Astrocyte (in vitro differentiated cells and primary cell): ENCODE data around the gene SAMD7. TPM values are rescaled to one million over a fixed set of nuclear protein-coding genes. Genes with fewer than 3 reads are reported as not detected.

Source experiments
- DNase-seq: peaks from one replicate; pipeline ENCODE4 v3.0.0-alpha.2; 2010; ENCODE audit warnings: low read depth
- FAIRE-seq: peaks from 2 replicates; lab custom pipeline; 2011; peaks lifted over from hg19 to GRCh38; lab: Jason Lieb, UNC
- H2AFZ ChIP-seq: 2 replicates; pipeline ENCODE4 v1.6.0; 2012; ENCODE audit warnings: low read depth, low read length, inconsistent platforms
- H3K27ac ChIP-seq: 2 replicates; pipeline ENCODE4 v1.5.1; 2011; ENCODE audit warnings: low read depth, low read length, inconsistent platforms
- H3K27me3 ChIP-seq: 2 replicates; pipeline ENCODE4 v1.6.0; 2011; ENCODE audit warnings: low read length, inconsistent platforms; ENCODE audit not compliant: insufficient read depth
- H3K36me3 ChIP-seq: 2 replicates; pipeline ENCODE4 v1.5.1; 2011; ENCODE audit warnings: low read length, inconsistent platforms; ENCODE audit not compliant: insufficient read depth
- H3K4me1 ChIP-seq: 2 replicates; pipeline ENCODE4 v1.5.1; 2011; ENCODE audit warnings: low read length, inconsistent platforms; ENCODE audit not compliant: insufficient read depth
- H3K4me2 ChIP-seq: 2 replicates; pipeline ENCODE4 v1.6.0; 2012; ENCODE audit warnings: low read length, inconsistent platforms
- H3K4me3 ChIP-seq: 2 replicates; pipeline ENCODE4 v1.5.1; 2011; ENCODE audit warnings: low read depth, mild to moderate bottlenecking, low read length, inconsistent platforms; ENCODE audit not compliant: insufficient read depth
- H3K79me2 ChIP-seq: 2 replicates; pipeline ENCODE4 v1.6.0; 2012; ENCODE audit warnings: mild to moderate bottlenecking, low read length, inconsistent platforms; ENCODE audit not compliant: insufficient read depth
- H3K9ac ChIP-seq: 2 replicates; pipeline ENCODE4 v1.6.0; 2012; ENCODE audit warnings: mild to moderate bottlenecking, low read length, inconsistent platforms
- H3K9me3 ChIP-seq: 2 replicates; pipeline ENCODE4 v1.5.1; 2012; ENCODE audit warnings: low read depth, mild to moderate bottlenecking, low read length, inconsistent platforms; ENCODE audit not compliant: insufficient read depth
- H4K20me1 ChIP-seq: 2 replicates; pipeline ENCODE4 v1.6.0; 2012; ENCODE audit warnings: low read length, inconsistent platforms; ENCODE audit not compliant: insufficient read depth
- H3K27ac Mint-ChIP-seq: one replicate; pipeline ENCODE4 v1.8.0; 2021; ENCODE audit warnings: mild to moderate bottlenecking, mixed read lengths; ENCODE audit not compliant: unreplicated experiment
- H3K27me3 Mint-ChIP-seq: one replicate; pipeline ENCODE4 v1.8.0; 2021; ENCODE audit warnings: low read depth, mixed read lengths; ENCODE audit not compliant: unreplicated experiment
- H3K36me3 Mint-ChIP-seq: one replicate; pipeline ENCODE4 v1.8.0; 2021; ENCODE audit warnings: low read depth, mixed read lengths; ENCODE audit not compliant: unreplicated experiment
- H3K4me1 Mint-ChIP-seq: one replicate; pipeline ENCODE4 v1.8.0; 2021; ENCODE audit warnings: low read depth, mixed read lengths; ENCODE audit not compliant: unreplicated experiment
- H3K4me3 Mint-ChIP-seq: one replicate; pipeline ENCODE4 v1.8.0; 2021; ENCODE audit warnings: mild to moderate bottlenecking, moderate library complexity, mixed read lengths; ENCODE audit not compliant: unreplicated experiment
- H3K9me3 Mint-ChIP-seq: one replicate; pipeline ENCODE4 v1.8.0; 2021; ENCODE audit warnings: mild to moderate bottlenecking, mixed read lengths; ENCODE audit not compliant: unreplicated experiment
- CTCF ChIP-seq: IDR thresholded peaks from 2 replicates; pipeline ENCODE4 v1.5.1; 2011; ENCODE audit warnings: low read depth, mild to moderate bottlenecking, inconsistent platforms, low read length, moderate library complexity; ENCODE audit not compliant: insufficient read depth
- EZH2 ChIP-seq: IDR thresholded peaks from 2 replicates; pipeline ENCODE4 v1.6.1; 2012; ENCODE audit warnings: mild to moderate bottlenecking, low read length, inconsistent platforms; ENCODE audit not compliant: insufficient read depth
- total RNA-seq: library from RNA; stranded (reverse); gene quantifications from 2 replicates; pipeline ENCODE4 v1.2.1, GENCODE V29; 2021

The SAMD7 gene
- total RNA-seq, 1 donor from 2014 or later: not detected

GRCh38 chr3:169901453-169901852 lies 9.9 kb upstream of the SAMD7 start:
- H3K27ac Mint-ChIP-seq: no peak overlapping the region
- H3K9ac ChIP-seq: no peak overlapping the region
- TF ChIP-seq EZH2: no peak
- TF ChIP-seq CTCF: no peak
- H3K4me3 Mint-ChIP-seq: no peak overlapping the region
- H3K9me3 ChIP-seq: no peaks in the 10 kb centered on the region
- H4K20me1 ChIP-seq: no peaks in the 10 kb centered on the region
- no peak for DNase-seq
- H3K27ac ChIP-seq: no peak overlapping the region
- no peaks in the 10 kb centered on the region for H3K4me1 ChIP-seq
- no peaks in the 10 kb centered on the region for H3K36me3 ChIP-seq
- H2AFZ ChIP-seq: no peak overlapping the region
- no peaks in the 10 kb centered on the region for H3K4me1 Mint-ChIP-seq
- H3K4me3 ChIP-seq: no peak overlapping the region
- FAIRE-seq: no peak
- no peaks in the 10 kb centered on the region for H3K27me3 ChIP-seq
- no peaks in the 10 kb centered on the region for H3K36me3 Mint-ChIP-seq
- H3K79me2 ChIP-seq: no peaks in the 10 kb centered on the region
- H3K4me2 ChIP-seq: no peak overlapping the region
- peaks cover 25% of the 10 kb centered on the region for H3K9me3 Mint-ChIP-seq
- H3K27me3 Mint-ChIP-seq: no peaks in the 10 kb centered on the region

- FAIRE-seq: no peak
- DNase-seq: no peak
- Mint-ChIP-seq H3K4me3 (no peak overlapping the region), H3K9me3 (peaks cover 18% of the 10 kb centered on the region), H3K27me3 (no peaks in the 10 kb centered on the region), H3K27ac (no peak overlapping the region), H3K36me3 (no peaks in the 10 kb centered on the region), H3K4me1 (no peaks in the 10 kb centered on the region)
- no peak for TF ChIP-seq EZH2
- no peak for TF ChIP-seq CTCF
- no peaks in the 10 kb centered on the region for H3K36me3 ChIP-seq
- no peaks in the 10 kb centered on the region for H4K20me1 ChIP-seq
- H2AFZ ChIP-seq: no peak overlapping the region
- no peak overlapping the region for H3K4me2 ChIP-seq
- no peaks in the 10 kb centered on the region for H3K79me2 ChIP-seq
- H3K9me3 ChIP-seq: no peaks in the 10 kb centered on the region
- H3K9ac ChIP-seq: no peak overlapping the region
- H3K4me3 ChIP-seq: no peak overlapping the region
- no peaks in the 10 kb centered on the region for H3K27me3 ChIP-seq
- no peaks in the 10 kb centered on the region for H3K4me1 ChIP-seq
- H3K27ac ChIP-seq: no peak overlapping the region
Observed at GRCh38 chr3:169905404-169905803, 6.0 kb upstream of the SAMD7 start.

GRCh38 chr3:169907476-169907875 lies 3.9 kb upstream of the SAMD7 start:
- Mint-ChIP-seq H3K4me1 (no peaks in the 10 kb centered on the region), H3K27me3 (no peaks in the 10 kb centered on the region), H3K36me3 (no peaks in the 10 kb centered on the region), H3K4me3 (no peak overlapping the region), H3K27ac (no peak overlapping the region), H3K9me3 (peaks cover 10% of the 10 kb centered on the region)
- Histone ChIP-seq H3K27me3 (no peaks in the 10 kb centered on the region), H3K79me2 (no peaks in the 10 kb centered on the region), H3K9ac (no peak overlapping the region), H4K20me1 (no peaks in the 10 kb centered on the region), H2AFZ (no peak overlapping the region), H3K4me3 (no peak overlapping the region), H3K4me1 (no peaks in the 10 kb centered on the region), H3K27ac (no peak overlapping the region), H3K36me3 (no peaks in the 10 kb centered on the region), H3K4me2 (no peak overlapping the region), H3K9me3 (no peaks in the 10 kb centered on the region)
- FAIRE-seq (no peak), DNase-seq (no peak)
- TF ChIP-seq EZH2 (no peak), CTCF (no peak)
